Measurements from ENCODE around the gene TRPM5. TPM values are rescaled to one million over a fixed set of nuclear protein-coding genes. Genes with fewer than 3 reads are reported as not detected.

The TRPM5 gene
- total and polyA plus RNA-seq, 9 of the 15 experiments (the other 6 are each of a cell fraction or from before 2014, with no cell fraction given): not detected

DNA sequence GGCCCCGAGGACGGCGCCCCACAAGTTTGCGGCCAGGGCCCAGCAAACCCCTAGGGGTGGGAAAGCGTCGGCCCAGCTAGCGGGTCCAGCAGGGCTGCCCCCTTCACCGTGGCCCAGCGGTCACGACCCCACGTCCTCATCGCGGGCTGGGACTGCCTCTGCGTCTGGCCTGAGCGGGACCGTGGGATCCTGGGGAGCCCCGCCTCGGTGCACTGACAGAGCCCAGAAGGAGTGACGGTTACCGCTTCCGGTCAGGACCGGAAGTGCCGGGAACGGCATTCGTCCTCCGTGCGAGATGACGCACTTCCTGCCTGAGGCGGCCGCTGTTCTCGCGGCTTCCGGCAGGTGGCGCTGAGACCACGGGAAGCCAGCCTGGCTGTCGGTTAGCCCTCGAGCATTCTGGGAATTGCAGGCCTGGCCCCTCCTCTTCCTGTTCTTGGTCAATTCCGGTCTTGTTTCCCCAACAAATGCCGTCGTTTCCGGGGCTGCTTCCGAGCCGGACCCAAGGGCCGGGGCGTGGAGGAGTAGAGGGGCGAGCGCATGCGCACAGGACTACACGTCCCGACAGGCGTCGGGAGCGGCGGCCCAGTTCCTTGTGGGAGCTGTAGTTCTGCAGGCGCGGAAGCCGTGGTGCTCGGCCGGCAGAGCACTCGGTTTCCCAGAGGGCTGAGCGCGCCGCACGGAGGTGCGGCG, 44.1 kb downstream of the TRPM5 start, which contains the start of gene TSSC4 (continued):
- TF ChIP-seq MAZ (CRISPR knock-in tag; conservative IDR thresholded peaks at IDR 0.05 in 1 of 2, IDR thresholded peaks at IDR 0.05 in 1 of 2): peak; percentile 70 to 75
- TF ChIP-seq, protein P1, sequence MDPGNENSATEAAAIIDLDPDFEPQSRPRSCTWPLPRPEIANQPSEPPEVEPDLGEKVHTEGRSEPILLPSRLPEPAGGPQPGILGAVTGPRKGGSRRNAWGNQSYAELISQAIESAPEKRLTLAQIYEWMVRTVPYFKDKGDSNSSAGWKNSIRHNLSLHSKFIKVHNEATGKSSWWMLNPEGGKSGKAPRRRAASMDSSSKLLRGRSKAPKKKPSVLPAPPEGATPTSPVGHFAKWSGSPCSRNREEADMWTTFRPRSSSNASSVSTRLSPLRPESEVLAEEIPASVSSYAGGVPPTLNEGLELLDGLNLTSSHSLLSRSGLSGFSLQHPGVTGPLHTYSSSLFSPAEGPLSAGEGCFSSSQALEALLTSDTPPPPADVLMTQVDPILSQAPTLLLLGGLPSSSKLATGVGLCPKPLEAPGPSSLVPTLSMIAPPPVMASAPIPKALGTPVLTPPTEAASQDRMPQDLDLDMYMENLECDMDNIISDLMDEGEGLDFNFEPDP (CRISPR knock-in tag; IDR thresholded peaks at IDR 0.05): 0 out of 2 replicates have a peak, but pooled peaks have one; percentile 41
- TF ChIP-seq EZH2 (IDR thresholded peaks at IDR 0.05; ENCODE audit: borderline replicate concordance, low read depth, low read length): no peak
- TF ChIP-seq, protein P2, sequence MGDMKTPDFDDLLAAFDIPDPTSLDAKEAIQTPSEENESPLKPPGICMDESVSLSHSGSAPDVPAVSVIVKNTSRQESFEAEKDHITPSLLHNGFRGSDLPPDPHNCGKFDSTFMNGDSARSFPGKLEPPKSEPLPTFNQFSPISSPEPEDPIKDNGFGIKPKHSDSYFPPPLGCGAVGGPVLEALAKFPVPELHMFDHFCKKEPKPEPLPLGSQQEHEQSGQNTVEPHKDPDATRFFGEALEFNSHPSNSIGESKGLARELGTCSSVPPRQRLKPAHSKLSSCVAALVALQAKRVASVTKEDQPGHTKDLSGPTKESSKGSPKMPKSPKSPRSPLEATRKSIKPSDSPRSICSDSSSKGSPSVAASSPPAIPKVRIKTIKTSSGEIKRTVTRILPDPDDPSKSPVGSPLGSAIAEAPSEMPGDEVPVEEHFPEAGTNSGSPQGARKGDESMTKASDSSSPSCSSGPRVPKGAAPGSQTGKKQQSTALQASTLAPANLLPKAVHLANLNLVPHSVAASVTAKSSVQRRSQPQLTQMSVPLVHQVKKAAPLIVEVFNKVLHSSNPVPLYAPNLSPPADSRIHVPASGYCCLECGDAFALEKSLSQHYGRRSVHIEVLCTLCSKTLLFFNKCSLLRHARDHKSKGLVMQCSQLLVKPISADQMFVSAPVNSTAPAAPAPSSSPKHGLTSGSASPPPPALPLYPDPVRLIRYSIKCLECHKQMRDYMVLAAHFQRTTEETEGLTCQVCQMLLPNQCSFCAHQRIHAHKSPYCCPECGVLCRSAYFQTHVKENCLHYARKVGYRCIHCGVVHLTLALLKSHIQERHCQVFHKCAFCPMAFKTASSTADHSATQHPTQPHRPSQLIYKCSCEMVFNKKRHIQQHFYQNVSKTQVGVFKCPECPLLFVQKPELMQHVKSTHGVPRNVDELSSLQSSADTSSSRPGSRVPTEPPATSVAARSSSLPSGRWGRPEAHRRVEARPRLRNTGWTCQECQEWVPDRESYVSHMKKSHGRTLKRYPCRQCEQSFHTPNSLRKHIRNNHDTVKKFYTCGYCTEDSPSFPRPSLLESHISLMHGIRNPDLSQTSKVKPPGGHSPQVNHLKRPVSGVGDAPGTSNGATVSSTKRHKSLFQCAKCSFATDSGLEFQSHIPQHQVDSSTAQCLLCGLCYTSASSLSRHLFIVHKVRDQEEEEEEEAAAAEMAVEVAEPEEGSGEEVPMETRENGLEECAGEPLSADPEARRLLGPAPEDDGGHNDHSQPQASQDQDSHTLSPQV (IDR thresholded peaks at IDR 0.05): peak; percentile 92
- TF ChIP-seq, protein P3, sequence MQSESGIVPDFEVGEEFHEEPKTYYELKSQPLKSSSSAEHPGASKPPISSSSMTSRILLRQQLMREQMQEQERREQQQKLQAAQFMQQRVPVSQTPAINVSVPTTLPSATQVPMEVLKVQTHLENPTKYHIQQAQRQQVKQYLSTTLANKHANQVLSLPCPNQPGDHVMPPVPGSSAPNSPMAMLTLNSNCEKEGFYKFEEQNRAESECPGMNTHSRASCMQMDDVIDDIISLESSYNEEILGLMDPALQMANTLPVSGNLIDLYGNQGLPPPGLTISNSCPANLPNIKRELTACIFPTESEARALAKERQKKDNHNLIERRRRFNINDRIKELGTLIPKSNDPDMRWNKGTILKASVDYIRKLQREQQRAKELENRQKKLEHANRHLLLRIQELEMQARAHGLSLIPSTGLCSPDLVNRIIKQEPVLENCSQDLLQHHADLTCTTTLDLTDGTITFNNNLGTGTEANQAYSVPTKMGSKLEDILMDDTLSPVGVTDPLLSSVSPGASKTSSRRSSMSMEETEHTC (IDR thresholded peaks at IDR 0.05): no peak
- TF ChIP-seq, protein P4, sequence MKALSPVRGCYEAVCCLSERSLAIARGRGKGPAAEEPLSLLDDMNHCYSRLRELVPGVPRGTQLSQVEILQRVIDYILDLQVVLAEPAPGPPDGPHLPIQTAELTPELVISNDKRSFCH (CRISPR knock-in tag; IDR thresholded peaks at IDR 0.05): no peak
- TF ChIP-seq, protein P4 (tag; IDR thresholded peaks at IDR 0.05): 0 out of 2 replicates have a peak, but pooled peaks have one; percentile 56
- TF ChIP-seq MEIS2 (IDR thresholded peaks at IDR 0.05; ENCODE audit: partially characterized antibody): peak; percentile 90
- TF ChIP-seq POLR2AphosphoS5 (IDR thresholded peaks at IDR 0.05; ENCODE audit: control insufficient read depth, insufficient read depth, low read depth, low read length): peak; percentile 82
- TF ChIP-seq, protein P5, sequence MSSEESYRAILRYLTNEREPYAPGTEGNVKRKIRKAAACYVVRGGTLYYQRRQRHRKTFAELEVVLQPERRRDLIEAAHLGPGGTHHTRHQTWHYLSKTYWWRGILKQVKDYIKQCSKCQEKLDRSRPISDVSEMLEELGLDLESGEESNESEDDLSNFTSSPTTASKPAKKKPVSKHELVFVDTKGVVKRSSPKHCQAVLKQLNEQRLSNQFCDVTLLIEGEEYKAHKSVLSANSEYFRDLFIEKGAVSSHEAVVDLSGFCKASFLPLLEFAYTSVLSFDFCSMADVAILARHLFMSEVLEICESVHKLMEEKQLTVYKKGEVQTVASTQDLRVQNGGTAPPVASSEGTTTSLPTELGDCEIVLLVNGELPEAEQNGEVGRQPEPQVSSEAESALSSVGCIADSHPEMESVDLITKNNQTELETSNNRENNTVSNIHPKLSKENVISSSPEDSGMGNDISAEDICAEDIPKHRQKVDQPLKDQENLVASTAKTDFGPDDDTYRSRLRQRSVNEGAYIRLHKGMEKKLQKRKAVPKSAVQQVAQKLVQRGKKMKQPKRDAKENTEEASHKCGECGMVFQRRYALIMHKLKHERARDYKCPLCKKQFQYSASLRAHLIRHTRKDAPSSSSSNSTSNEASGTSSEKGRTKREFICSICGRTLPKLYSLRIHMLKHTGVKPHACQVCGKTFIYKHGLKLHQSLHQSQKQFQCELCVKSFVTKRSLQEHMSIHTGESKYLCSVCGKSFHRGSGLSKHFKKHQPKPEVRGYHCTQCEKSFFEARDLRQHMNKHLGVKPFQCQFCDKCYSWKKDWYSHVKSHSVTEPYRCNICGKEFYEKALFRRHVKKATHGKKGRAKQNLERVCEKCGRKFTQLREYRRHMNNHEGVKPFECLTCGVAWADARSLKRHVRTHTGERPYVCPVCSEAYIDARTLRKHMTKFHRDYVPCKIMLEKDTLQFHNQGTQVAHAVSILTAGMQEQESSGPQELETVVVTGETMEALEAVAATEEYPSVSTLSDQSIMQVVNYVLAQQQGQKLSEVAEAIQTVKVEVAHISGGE (CRISPR knock-in tag; IDR thresholded peaks at IDR 0.05): peak; percentile 89 to 99 (median 97)
- TF ChIP-seq SIX5 (IDR thresholded peaks at IDR 0.05; ENCODE audit: borderline replicate concordance in 1 of 2, insufficient read depth in 1 of 2, low read depth in 1 of 2, low read length in 2 of 2): peak; percentile 92; a peak in 3 of 4 replicates
- TF ChIP-seq ZC3H11A (IDR thresholded peaks at IDR 0.05; ENCODE audit: low read depth, low read length): peak; percentile 77
- peak; percentile 99 for TF ChIP-seq ELF1 (tag; IDR thresholded peaks at IDR 0.05)

Data from K562 (cell line).